GM18873 (cell line): ENCODE results near the gene GPR137B.
"Not testable (repeated sequence)": the region's sequence is repeated elsewhere in the genome, so short reads cannot be mapped to it uniquely, and the experiment has no call there.

Experiments
- ATAC-seq: cut with Tn5 transposase; IDR thresholded peaks from one replicate; pipeline ENCODE4 v1.9.1; 2021; ENCODE audit warnings: mild to moderate bottlenecking, moderate library complexity, moderate number of reproducible peaks; ENCODE audit not compliant: unreplicated experiment, low FRiP score

Gene GPR137B

GRCh38 chr1:236142253-236143103 lies at the start of gene GPR137B:
Gene GPR137B (plus strand): TSS chr1:236142539. CDS start chr1:236142623, 84 bp downstream.
- peak; percentile 40 for ATAC-seq

GRCh38 chr1:236092899-236093298 lies 49.4 kb upstream of the GPR137B start:
- no peak for ATAC-seq

GRCh38 chr1:236095705-236096520 lies 46.4 kb upstream of the GPR137B start:
- no peak for ATAC-seq

- ATAC-seq = not testable (repeated sequence)
Measured at GRCh38 chr1:236096660-236097482, 45.5 kb upstream of the GPR137B start.

GRCh38 chr1:236098267-236098666 lies 44.1 kb upstream of the GPR137B start:
- no peak for ATAC-seq

- no peak for ATAC-seq
Measured at GRCh38 chr1:236099355-236099974, 42.9 kb upstream of the GPR137B start.

GRCh38 chr1:236100799-236101198 lies 41.5 kb upstream of the GPR137B start:
- no peak for ATAC-seq

GRCh38 chr1:236101233-236102200 lies 40.8 kb upstream of the GPR137B start:
- ATAC-seq = no peak

- ATAC-seq = no peak
Measured at GRCh38 chr1:236102611-236103010, 39.7 kb upstream of the GPR137B start.

- no peak for ATAC-seq
Measured at GRCh38 chr1:236103059-236103458, 39.3 kb upstream of the GPR137B start.

GRCh38 chr1:236103646-236104218 lies 38.6 kb upstream of the GPR137B start:
- no peak for ATAC-seq

GRCh38 chr1:236107121-236107907 lies 35.0 kb upstream of the GPR137B start:
- no peak for ATAC-seq

GRCh38 chr1:236108027-236108648 lies 34.2 kb upstream of the GPR137B start:
- ATAC-seq = no peak

- no peak for ATAC-seq
Measured at GRCh38 chr1:236110137-236110536, 32.2 kb upstream of the GPR137B start.

GRCh38 chr1:236111527-236112331 lies 30.6 kb upstream of the GPR137B start:
- no peak for ATAC-seq

- ATAC-seq = no peak
Measured at GRCh38 chr1:236112332-236112627, 30.1 kb upstream of the GPR137B start.
